Renal cortical epithelial cell (primary cell): ENCODE results near the gene FAM3A. TPM values are rescaled to one million over a fixed set of nuclear protein-coding genes. Genes with fewer than 3 reads are reported as not detected.
"Not testable (repeated sequence)": the region's sequence is repeated elsewhere in the genome, so short reads cannot be mapped to it uniquely, and the experiment has no call there.

Experiments
- DNase-seq: peaks from one replicate; pipeline ENCODE4 v3.0.0-alpha.2; 2011; ENCODE audit warnings: low read depth
- total RNA-seq: library from RNA; depleted of rRNA; stranded (reverse); fragments of >200 nt; gene quantifications from 2 replicates; pipeline ENCODE4 v1.2.3, GENCODE V29; 2014

Gene FAM3A
- total RNA-seq, 1 donor from 2014 or later, result 42.0 TPM

DNA sequence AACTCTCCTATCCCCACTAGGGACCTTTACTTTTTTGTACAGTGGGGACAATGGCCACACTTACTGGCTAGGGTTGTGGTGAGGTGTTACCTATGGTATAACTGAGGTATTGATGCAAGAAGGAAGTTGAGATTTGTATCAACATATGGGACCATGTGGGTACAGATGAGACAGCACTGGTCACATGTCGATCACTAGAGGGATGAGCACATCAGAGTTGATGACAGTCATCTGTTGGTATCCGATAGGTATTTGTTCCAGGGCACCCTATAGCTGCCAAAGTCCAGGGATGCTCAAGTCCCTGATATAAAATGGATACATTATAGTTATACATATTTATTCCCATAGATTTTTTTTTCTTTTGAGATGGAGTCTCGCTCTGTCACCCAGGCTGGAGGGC is 13.0 kb downstream of the FAM3A start:
- DNase-seq, result no peak

DNA sequence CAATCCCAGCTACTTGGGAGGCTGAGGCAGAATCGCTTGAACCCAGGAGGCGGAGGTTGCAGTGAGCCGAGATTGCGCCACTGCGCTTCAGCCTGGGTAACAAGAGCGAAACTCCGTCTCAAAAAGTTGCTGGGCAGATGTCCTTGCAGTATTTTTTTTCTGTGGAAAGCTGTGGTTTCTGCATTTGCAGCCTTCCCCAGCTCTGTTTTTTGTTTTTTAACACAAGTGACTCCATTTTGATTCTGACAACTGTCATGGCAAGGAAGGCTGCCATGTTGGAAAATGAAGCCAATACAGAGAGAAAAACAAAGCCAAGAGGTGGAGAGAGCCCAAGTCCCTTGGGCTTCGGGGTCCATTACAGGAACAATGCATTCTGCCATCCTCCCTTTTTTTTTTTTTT is 13.9 kb downstream of the FAM3A start:
- no peak for DNase-seq

DNA sequence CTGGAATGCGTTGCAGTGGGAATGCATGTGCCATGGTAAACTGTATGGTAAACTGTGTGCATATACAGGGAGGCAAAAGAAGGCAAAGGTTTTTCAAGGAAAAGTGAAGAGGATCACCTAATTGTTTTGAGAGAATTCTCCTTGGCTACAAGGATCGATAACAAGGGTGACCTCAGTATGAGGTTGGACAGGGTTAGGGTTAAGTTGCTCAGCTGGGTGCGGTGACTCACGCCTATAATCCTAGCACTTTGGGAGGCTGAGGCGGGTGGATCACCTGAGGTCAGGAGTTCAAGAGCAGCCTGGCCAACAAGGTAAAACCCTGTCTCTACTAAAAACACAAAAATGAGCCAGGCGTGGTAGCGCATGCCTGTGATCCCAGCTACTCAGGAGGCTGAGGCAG is 14.6 kb downstream of the FAM3A start:
- DNase-seq, result not testable (repeated sequence)

DNA sequence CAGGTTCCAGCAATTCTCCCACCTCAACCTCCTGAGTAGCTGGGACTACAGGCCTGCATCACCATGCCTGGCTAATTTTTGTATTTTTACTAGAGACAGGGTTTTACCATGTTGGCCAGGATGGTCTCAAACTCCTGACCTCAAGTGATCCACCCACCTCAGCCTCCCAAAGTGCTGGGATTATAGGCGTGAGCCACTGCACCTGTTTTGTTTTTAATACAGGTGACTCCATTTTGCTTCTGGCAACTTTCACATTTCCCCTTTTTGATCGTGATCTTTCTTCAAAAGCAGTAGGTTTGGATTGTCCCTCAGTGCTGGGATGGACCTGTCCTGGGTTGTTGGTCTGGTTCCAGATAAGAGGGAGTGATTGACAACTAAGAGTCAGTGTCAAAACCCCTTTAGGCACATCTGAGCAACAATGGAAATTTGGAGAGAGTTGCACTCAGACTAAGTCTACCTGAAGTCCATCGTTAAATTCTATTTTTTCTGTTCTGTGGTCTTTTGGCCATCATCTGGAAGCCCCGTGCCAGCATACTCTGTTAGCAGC is 19.4 kb downstream of the FAM3A start:
- not testable (repeated sequence) for DNase-seq

DNA sequence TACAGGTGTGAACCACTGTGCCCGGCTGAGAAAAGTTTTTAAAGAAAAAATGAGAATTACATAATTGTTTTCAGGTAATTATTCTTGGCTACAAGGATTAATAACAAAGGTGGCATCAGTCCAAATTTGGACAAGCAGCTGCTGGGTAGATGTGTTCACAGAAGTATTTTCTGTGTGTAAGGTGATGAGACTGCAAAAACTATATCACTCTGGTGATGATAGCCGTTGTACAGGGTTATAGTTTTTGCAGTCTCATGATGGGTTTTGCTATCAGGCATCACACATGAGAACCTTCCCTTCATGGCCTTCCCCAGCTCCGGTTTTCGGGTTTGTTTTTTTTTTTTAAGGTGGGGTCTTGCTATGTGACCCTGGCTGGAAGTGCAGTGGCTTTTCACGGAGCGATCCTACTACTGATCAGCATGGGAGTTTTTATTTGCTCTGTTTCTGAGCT is 20.5 kb downstream of the FAM3A start:
- no peak for DNase-seq

DNA sequence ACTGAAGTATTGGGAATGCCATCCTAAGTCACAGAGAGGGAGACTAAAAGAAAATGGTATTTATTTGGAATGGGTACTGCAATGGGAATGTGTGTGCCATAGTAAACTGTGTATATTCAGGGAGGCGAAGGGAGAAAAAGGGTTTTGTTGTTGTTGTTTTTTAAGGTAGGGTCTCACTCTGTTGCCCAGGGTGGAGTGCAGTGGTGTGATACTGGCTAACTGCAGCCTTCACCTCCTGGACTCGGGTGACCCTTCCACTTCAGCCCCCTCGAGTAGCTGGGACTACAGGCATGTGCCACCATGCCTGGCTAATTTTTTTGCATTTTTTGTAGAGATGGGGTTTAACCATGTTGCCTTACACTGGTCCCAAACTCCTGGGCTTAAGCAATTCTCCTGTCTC is 21.3 kb downstream of the FAM3A start:
- DNase-seq, result no peak

DNA sequence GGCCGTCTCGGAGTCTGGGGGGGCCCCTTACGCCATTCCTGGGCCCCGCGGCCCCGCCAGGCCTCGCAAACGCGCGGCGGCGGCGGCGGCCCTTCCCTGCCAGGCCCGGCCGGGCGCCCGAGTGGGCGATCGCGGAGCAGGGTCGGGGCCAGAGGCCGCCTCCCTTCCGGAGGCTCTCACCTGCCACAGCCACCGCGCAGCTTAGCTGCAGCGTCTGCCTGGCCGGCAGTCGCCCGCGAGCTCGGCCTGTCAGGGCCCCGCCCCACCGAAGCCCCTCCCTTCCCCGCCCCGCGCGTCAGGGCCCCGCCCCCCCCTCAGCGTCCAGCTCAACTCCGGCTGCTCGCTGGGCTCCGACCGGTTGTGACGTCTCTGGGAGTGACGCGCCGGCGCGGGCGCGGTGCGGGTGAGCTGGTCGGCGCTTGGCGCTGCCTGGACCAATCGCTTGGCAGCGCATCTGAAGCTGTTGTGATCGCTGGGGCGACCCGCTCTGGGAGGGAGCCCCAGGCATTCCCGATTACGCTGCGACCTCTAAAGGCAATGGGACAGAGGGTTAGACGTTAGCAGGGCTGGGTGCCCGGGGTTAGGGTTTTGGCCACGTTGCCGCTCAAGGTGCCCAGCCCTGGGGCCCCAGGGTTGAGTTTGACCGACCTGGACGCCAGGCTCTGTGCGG is 25.5 kb downstream of the FAM3A start, which contains the start of gene SLC10A3:
SLC10A3 (minus strand) TSS at position 216 of the 670 bp plus-strand sequence. CDS start 1,689 bp downstream, outside the sequence.
- DNase-seq, result peak; percentile 83

DNA sequence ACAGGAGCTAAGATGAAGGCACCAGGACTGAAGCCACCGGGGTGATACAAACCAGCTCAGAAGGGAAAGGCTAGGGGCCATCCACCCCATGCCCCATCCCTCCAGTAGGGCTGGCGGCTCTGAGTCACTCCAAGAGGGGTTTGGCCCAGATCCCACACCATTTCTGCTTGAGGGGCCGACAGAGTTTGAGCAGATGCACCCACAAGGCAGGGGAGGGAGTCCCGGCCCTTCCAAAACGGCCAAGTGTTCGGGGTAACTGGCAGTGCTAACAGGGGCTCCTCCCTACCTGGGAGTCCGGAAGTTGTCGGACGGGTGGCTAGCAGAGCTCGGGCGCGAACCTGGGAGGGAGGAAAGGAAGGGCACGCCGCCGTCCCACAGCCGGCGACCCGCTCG is 26.0 kb downstream of the FAM3A start:
- DNase-seq, result peak; percentile 19

DNA sequence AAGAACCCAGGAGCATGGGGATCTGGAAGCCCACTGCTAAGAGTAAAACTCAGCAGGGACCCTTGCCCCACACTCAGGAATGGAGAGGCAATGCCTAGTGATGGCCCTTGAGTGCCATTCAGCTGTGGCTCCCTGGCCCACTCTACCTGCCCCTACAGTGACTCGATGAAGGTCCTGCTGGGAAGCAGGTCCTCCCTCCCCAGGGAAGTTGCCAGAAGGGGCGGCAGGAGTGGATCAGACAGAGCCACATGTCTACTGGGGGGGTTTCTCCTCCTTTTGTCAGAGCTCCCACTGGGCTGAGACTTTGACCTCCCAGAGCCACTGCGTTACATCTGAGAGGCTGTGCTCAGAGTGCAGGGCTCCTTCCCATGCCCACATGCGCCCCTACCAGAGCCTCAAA is 26.9 kb downstream of the FAM3A start:
- no peak for DNase-seq

DNA sequence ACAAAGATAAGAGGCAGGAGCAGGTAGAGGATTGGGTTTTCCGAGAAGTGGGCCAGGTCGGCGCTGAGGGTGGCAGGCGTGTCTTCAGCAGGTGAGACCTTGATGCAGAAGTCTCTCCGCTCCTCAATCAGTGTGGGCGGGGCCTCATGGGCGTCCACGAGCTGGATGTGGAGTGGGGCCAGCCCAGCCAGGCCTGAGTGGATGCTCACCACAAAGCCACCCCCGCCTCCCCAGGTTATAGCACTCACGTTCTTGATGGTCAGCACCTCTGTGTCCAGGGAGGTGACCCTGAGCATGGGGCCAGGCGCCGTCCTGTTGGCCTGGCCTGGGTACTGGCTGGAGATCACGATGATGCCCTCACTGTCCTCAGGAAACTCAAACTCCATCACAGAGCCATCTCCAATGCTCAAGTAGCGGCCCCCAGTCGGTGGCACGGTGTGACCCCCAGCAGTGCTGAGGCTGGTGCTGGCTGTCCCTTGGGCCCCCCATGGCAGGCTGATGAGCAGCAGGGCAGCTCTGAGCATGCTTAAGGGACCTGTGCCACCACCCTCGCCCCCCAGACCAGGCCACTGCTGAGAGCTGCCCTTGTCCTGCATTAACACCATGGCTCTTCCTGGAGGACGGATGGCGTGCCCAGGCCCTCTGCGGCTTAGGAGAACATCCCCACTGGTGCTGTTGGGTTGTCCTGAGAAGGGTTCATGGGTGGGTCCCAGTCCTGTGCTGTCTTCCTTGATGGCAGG is 27.5 kb downstream of the FAM3A start:
- no peak for DNase-seq

DNA sequence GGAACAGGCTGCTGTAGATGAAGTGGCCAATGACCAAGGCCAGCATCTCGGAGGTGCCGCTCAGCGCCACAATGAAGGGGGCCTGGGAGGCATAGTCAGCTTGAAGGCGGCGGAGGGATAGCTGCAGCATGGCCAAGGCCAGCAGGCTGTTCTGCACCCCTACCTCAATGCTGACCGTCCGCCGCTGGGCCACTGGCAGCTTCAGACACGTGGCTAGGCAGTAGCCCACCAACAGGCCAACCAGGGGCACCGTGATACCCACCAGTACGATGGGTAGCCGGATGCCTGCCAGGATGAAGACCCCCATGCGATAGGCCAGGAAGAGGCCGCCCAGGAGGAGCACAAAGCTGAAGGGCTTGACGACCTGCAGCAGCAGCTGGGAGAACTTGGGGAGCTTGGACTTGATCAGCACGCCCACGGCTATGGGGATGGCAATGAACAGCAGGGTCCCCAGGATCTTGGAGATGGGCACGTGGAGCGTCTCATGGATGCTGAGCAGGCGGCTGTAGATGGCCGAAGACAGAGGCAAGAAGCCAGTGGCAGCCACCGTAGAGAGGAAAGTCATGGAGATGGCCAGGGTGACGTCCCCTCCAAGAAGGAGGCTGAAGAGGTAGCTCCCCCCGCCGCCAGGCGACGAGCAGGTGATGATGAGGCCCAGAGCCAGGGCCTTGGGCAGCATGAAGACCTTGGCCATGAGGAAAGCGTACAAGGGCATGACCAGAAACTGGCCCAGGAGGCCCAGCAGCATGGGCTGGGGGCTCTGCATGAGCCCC is 28.3 kb downstream of the FAM3A start:
- no peak for DNase-seq

DNA sequence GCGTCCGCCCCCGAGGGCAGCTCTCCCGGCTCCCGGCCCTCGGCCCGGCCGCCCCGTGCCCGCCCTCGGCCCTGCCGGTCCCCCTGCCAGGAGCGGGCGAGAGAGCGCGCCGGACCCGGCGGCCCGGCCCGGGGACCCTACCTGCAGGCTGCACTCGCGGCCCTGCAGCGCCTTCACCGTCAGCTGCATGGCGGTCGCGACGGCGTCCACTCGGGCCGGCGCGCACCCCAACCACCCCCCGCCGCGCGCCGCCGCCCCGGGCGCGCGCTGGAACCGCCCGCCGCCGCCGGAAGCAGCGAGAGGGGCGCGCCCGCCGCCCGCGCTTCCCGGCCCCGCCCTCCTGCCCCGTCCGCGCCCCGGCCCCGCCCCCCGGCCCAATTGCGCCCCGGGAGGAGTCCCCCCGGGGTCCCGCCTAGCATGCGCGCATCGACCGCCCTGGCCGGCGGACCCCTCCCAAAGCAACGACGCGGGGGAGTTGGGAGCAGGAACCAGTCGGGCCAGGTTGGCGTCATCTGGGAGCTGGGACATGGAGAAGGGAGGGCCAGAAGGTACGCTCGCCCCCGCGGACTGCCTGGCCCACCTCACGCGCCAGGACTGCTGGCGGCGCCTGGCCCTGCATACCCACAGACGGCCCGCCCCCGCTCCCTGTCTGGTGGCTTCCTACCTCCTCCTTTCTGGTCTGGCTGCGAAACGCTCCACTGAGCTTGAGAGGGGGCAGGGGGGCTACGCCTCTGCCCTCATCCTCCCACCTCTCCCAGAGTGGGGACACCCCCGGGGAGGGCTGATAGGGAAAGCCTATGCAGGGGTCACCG is 29.4 kb downstream of the FAM3A start, which contains the start of gene UBL4A:
UBL4A (minus strand) TSS at position 220 of the 812 bp plus-strand sequence; CDS start at position 189, 31 bp downstream.
- peak; percentile 21 for DNase-seq

DNA sequence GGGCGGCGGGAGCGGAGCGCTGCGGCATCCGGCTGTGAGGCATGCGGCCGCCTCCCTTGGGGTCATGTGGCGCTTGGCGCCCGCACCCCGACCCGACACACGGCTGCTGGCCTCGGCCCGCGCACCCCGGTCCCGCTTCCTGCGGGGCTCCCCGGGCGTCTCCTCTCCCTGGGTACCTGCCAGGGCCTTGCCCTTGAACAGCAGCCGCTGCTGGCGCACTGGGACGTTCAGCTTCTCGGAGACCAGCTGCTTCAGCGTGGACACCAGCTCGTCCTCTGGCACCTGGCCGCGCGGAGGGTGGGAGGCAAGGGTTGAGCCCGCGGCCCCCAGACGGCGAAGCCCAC is 30.0 kb downstream of the FAM3A start:
- DNase-seq, result no peak

DNA sequence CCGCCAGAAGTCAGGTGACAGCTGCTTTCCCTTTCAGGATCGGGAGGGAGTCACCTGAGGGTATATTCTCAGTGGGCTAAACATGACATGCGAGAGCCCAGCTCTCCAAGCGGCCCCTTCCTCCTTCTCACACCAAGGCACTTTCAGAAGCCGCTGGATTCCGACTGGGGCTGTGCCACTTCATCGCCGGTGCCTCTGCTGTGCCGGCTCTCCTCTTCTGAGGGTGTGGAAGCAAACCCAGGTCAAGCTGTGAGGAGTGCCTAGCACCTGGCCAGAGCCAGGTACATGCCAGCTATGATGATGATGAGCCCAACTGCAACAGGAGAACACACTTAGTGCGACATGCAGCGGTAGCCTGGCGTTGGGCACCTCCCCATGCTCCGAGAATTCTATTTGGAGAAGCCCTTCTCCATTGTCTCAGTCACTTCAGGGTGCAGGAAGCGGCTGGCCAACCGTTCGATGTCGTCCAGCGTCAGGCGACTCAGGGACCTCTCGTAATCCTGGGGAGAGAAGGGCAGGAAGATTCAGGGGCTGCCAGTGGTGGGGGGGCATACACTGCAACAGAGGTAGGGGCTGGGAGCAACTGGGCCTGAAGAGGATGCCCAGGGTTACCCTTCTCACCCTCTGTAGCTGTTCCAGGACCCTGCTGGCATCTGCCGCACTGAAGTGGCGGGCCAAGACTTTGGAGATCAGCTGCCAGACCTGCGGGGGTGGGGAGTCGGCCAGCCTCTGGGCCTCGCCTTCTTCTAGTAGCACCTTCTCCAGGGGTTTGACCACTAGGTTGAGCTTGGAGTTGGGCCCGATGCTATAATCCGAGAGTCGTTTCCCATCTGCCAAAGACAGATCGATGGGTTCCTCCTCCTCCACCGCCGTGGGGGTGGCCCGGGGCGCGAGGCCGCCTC is 30.6 kb downstream of the FAM3A start:
- no peak for DNase-seq

DNA sequence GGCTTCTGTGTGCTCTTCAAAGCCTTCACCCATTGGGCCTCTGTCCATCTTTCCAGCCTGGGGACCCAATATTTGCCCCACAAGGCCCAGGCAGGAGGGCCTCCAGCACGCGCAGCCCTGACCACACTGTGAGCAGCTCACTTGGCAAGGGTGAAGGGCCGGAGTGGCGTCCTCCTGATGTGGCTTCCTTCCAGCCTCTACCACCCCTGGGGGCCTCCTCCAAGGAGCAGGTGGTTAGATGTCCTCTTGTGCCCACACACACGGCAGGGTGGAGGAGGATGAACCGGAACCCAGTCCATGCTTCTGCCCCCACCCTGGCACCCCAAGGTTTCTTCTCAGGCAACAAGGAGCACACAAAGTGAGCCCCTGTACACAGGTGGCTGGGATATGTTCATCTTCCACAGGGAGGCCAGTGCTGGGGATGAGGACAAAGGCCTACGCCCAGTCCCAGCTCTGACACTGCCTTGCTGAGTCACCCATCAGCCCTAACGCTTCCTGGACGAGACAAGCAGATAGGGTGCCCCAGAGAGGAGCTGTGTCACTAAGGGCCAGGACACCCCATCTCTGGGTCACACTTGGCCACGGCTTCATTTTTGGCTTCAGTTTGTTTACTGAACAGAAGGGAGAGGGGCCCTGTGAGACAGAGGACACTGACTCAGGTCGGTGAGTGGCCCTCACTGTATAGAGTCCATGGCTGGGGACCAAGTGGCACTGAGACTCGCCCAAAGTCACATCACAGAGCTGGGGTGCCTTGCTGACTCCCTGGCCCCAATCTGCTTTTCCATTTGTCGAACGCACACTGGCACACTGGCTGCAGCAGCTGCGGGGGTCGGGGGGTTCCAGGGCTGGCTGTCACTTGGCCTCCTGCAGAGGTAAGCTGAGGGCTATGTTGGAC is 31.5 kb downstream of the FAM3A start:
- DNase-seq, result no peak

DNA sequence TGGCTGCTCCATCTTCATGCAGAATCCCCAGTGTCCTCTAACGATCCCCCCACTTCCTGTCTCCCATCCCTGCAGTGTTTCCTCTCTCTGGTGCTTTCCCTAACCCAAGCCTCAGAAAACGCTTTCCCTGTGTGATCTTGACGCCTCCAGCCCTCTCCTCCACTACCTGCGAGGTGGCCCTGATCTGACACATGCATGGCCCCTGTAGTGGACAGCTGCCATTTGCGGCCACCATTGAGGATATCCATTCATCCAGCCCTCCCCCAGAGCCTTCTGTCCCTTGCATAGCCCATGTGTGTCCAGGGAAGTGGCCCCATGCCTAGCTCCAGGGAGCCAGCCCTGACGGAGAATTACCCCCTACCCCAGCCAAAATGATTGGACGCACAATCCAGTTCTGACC is 32.7 kb downstream of the FAM3A start:
- no peak for DNase-seq

DNA sequence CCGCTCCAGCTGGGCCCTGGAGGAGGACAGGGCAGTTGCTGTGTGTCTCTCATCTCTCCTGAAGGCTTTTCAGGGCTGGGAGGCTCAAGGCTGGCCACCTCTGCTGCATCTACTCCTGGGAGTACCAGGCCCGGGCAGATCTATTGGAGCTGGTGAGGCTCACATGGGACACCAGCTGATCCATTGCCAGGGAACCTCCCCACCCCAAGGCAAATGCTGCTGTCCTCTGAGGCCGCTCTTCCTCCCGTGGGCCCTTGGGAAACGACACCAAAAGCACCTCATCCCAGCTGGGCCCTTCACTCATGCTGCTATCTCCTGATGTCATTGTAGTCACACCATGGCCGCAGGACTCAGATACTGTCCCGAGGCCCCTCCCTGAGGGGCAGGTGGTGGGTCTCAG is 33.2 kb downstream of the FAM3A start:
- no peak for DNase-seq

DNA sequence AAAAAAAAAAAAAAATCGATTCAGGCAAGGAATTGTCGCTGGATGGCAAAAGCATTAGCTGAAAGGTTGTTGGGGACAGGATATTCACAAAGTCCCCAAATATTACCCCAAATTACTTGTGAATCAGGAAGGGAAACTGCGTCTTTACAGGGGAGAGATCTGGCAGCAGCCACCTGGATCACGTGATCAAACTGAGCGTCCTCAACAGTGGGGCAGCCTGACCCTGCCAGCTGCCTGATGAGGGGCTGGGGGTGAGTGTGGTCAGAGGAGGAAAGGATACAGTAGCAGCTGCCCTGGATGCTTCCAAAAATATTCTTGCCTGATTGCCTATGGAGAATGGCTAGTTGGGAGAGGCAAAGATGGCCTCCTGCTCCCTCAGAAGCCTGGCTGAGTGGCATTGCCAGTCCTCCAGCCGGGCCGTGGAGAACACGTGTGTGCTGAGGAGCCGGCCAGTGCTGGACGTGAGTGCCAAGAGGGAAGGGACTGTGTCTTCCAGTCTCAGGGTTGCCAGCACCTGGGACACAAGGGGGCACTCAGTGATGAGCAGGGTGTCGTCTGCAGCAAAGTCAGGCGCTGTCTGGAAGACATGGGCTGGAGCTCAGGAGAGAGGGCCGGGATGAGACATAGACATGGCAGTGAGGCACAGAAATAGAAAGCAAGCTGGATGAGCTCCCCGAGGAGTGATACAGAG is 34.0 kb downstream of the FAM3A start:
- no peak for DNase-seq

DNA sequence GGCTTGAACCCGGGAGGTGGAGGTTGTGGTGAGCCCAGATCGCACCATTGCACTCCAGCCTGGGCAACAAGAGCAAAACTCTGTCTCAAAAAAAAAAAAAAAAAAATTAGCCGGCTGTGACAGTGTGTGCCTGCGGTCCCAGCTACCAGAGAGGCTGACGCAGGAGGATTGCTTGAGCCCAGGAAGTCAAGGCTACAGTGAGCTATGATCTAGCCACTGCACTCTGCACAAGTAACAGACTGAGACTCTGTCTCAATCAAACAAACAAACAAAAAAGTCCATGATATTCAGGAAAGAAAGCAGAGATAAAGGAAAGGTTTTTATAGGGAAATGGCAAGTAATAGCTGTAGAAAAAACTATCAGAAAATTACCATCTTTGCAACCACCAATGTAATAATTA is 34.8 kb downstream of the FAM3A start:
- DNase-seq, result no peak
